NCI-H524 treated with DMSO at 0.1 percent for 48 hours (cell line): ENCODE results near the gene IRF2BPL.
"Not testable (repeated sequence)": the region's sequence is repeated elsewhere in the genome, so short reads cannot be mapped to it uniquely, and the experiment has no call there.

Experiments used
- DNase-seq: peaks from one replicate; lab custom pipeline; 2025; lab: John Stamatoyannopoulos, UW

The IRF2BPL gene

DNA sequence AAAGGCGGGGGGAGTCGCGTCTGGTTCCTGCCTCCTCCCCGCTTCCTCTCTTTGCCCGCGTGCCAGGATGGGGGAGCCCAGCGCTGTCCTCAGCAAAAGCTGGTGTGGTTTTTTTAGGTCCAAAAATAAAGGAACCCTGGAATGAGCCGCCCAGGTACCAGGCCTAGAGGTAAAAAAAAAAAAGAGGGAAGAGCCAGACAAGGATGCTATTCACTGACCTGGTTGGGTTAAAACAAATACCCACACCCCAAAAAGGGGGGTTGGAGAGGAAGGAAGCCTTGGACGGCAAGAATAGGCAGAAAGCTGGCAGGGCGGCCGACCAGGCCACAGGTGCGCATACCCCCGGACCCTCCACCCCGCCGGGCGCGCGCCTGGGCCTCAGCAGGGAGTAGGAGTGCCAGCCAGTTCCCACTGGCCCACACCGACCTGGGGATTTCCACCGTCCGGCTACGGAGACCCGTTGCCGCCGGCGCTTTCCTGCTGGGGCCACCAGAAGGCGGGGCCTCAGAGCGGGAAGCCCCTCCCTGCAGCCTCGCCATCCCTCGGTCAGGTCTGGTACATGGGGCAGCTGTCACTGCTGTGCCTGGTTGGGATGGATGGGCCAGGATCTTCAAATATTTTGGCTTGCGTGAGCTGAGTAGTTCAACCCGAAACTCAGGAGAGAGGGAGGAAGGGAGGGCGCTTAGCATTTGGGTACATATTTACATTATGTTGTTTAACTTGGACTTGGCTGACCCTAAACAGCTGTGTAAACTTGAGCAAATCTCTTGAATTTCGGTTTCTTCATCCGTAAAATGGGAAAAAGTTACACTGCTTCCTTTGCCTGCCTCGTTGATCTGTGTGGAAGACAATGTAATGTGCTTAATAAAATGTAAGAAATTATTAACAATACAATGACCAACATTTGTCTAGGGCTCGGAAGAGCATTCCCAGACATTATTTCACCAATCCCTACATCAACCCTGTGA is 5.4 kb upstream of the IRF2BPL start:
- DNase-seq: peak; percentile 75

DNA sequence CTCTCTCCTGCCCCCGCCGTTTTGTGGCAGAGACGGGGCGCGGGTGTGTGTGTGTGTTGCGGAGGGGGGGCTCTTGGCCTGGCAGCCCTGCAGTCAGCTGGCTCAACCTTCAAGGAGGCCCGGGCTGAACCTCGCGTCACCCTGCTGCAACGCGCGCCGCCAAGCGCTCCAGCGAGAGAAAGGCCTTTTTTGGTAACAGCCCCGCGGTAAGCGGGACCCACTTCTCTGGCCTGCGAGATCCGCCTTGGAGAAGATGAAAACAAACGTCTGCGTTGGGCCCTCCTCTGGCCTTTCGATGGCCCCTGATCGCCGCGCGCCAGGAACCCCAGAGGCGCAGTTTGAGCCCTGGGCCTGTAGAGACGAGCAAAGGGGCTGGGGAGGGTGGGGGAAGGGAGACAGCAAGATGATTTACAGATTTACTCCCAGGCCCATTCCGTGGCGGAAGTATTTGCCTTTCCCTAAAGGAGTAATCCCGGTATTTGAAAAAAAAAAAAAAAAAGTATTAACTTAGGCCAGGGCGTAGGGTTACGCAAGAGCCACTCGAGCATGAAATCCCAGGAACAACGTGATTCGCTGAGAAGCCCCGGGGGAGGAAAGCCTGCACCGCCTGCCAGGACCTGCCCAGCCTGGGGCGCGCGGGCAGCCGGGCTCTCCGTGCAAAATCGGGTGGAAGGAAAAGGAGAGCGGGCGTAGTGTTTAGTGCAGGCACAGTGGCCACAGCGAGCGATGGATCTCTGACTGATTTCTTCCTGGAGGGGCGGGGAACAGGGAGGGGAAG is 4.5 kb upstream of the IRF2BPL start:
- peak; percentile 97 for DNase-seq

DNA sequence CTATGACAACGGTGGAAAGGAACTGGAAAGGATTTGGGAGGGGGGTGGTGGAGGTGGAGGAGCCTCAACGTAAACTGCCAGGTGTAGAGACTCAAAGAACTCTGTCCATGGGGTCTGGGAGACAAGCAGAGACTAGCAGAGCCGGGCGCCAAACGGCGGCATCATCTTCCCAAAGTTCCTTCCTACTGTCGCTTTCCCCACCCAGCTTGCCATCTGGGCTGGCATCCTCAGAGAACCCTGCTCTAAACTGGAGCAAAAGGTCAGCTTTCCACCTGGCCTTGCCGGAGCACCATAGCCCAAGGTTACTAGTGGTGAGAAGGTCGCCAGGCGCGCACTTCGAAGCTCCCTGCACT is 4.0 kb upstream of the IRF2BPL start:
- DNase-seq: no peak

DNA sequence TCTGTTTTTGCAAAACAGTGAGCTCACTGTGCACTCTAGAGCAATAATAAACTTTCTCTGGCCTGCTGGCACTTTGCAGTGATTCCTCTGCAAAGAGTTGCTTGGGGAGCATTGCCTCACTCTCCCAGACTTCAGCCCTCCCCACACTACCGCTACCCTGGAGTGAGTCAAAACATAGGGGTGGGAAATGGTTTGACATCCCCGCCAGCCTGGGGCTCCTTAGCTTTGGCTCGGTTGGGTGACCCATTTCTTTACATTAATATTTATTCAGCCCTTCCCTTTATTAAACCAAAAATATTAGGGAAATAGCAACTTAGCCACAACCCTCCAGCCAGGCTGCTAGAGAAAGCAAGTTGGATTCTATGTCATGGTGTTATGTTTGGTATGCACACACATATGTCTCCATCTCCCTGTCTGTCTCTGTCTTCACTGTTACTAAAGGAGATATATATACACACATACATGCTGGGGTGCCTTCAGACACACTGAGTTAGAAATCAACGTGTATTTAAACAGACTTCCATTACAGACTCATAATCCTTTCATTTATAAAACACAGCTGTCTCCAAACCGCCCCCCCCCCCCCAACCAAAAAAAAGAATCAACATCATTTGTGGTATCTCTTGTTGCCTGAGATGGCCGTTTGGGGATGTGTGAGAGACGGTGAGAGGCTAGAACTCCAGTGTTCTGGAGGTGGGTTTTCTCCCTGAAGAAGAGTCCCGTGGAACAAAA is 3.4 kb upstream of the IRF2BPL start:
- DNase-seq: no peak

DNA sequence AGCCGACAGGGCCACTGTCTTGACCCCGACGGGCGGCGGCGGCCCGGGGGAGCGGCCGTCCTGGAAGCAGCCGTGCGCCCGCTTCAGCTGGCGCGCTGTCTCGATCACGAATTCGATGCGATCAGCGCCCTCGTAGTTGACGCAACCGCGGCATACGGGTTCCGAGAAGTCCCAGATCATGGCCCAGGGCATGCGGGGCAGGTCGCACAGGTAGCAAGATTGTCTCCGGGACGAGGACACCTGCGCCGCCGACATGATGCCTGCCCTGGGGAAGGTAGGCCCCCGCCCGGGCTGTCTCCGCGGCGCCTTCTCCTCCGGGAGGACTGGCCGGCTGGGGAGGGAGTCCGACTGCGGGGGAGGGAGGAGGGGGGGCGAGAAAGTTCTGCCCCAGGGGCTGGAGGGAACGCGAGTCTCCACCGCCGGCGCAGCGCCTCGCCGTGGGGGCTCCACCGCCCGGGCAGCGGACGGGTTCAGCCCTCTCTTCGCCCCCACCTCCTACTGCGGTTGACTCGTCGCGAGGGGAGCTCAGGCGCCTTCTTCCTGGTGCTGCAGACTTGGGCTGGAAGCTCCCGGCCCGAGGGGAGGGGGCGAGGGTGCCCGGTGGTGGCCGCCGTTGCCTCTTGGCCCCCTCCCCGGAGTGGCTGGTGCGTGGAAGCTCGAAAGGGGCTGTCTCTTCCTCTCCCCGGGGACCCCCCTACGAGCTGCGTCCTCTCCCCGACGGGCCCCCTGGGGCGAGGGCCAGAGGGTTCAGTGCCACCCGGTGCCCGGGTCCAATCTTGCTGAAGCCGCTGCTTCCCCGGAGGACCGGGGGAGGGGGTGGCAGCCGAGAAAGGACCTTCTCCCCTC is 747 bp downstream of the IRF2BPL start:
- DNase-seq: no peak

DNA sequence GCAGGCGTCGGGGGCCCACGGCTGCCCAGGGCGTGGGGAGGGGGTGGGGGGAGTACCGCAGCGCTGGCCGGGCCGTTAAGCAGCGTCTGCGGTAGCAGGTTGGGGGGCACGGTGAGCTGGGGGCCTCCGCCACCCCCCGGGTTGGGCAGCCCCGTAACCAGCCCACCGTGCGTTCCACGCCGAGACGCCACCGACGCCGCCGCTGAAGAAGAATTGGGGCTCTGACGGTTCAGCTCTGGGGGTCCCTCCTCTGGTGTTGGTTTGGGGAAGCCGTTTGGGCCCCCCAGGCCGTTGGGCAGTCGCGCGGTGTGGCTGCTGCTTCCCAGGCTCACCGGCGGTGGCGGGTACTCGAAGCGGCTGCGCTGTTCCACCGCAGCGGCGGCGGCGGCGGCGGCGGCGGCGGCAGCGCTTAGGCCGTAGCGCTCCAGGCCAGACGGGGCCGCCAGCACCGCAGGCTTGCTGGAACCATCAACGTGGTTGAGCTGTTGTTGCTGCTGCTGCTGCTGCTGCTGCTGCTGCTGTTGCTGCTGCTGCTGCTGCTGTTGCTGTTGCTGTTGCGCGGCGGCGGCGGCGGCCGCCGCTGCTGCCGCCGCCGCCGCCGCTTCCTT is 1.5 kb downstream of the IRF2BPL start:
- no peak for DNase-seq

DNA sequence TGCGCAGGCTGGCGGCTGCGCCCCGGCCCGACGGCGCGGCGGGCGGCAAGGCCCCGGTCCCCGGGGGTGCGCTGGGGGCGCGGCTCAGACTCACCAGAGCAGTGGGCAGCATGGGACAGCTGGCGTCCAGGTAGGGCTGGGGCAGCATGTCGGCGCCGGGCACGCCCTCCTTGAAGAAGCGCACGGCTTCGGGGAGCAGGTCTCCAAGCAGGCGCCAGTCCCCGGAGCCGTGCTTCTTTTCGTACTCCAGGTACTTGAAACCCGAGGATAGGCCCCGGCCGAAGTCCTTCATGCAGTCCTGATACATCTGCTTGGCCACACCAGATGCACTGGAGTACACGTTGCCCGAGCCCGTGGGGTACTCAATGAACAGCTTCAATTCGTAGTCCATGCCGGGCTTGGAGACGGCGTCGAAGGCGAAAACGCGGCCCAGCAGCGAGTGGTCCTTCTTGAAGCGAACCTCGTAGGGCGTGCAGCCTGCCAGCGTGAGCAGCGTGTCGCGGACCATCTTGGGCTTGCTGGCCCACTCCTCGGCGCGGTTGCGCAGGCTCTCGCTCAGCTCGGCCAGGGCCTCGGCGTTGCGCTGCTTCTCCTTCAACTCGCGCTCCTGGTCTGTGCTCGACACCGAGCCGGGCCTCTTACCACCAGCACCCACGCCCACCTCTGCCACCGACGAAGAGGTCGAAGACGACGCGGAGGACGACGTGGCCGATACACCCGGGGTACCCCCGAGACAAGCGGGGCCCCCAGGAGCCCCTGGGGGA is 2.2 kb downstream of the IRF2BPL start:
- DNase-seq: no peak

DNA sequence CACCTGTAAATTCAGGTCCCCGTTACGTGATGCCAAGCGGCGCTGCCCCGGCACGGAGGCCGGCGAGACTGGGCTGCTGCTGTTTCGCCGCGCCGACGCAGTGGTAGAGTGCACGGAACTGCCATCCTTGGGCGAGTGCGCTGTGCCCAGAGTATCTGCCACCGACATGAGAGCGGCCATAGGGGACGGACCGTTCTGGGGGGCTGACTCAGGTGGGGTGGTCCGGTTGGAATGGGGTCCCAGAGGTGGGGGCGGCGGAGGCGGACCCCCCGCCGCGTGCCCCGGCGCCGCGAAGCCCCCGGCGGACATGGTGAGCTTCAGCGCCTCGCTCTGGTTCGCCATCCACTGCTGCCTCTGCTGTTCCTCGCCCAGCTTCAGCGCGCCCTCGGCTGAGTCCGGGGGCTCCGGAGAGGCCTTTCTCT is 2.8 kb downstream of the IRF2BPL start:
- DNase-seq: no peak

DNA sequence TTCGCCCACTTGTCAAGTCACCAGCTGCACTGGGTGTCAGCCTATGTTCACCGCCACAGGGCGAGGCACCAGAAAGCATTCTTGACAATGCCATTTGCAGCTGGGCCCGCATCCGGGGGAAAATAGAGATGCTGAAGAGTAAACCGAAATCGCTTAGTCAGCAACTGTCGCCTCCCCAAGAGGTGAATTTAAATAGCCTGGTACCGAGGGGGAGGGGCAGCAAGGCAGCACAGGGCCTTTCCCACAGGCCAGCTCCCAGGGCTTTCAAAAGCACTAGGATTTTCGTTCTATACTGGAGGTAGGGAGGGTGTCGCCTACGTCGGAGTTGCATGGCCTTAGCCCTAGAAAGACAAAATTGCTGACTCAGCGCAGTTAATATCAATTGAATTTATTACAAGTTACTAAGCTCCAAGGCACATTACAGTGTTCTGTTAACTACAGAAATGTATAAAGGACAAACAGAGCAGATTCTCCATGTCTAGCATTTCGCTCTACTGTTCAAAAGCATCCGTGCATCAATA is 4.3 kb downstream of the IRF2BPL start:
- DNase-seq: no peak

DNA sequence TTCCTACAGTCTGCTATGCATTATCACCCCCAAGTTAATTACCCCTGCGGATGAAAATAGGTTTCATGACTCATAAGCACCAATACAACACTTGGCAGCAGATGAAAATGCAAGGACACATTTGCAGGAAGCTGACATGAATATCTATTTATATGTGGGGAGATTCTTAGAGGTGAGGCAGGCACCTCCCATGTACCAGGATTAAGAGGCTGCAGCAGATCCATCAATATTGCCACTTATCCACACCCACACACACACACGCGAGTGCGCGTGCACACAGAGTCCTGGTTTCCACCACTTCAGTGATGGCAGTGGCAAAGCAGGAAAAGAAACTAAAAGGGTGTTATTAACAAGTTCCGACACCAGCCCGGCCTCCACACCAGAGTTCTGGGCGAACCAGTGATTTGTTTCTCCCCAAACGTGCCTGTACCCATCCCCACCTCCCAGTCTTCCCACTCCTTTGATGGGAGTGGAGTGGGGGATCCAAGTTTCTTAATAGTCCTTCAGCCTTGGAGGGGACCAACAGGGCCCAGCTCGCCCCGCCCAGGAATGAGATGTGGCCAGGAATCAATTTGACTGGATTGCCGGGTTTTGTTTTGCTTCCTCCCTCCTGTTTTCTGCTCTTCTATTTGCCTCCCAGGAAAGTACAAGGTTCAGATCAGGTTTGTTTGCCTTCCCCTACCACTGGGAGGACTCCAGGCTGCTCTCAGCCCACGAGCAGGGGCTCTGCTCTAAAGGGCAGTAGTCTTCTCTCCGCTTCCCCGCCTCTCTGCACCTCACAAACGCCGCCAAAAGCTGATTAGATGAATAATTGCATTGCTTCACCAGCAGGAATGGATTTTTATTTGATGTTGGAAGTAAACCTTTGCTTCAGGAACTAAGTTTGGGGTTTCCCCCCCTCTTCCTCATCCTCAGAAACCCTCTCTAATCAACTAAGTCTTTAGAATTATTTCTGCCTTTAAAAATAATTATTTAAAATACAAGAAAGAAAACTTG is 5.2 kb downstream of the IRF2BPL start:
- DNase-seq: no peak

DNA sequence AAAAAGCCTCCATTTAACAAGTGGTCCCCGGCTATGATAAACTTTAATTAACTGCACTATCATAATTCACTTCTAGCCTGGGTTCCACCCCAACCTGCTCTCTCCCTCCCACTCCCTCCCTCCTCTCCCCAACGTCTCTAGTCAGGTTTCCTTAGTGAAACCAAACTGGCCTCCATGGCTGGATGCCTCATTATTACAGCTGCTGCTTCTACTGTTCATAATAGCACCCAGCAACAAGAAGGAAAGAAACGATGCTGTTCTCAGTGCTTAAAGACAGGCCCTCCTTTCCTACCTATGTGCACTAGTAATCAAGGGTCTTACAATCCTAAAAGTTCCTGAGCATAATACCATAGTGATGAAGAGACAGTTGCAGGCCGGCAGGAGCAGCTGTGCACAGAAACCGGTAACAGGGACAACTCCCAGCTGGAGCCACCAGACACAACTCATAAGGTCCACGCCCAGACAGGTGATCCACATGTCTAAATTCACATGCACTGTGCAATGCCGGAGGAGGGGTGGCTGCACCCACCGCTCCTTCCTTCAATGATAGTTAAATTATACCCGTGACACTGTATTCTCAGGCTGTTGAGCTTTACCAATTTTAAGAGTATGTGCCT is 6.2 kb downstream of the IRF2BPL start:
- DNase-seq: no peak

DNA sequence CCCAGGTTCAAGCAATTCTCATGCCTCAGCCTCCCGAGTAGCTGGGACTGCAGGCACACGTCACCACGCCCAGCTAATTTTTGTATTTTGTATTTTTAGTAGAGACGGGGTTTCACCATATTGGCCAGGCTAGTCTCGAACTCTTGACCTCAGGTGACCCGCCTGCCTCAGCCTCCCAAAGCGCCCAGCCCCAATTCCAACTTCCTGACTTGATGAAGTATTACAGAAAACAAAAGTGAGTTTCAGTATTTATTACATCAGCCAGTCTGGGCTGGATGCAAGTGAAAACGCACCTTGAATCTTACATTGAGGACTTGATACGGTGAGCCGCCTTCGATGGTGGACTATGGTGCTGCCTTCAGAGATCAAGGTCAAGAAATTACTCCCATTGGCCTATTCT is 7.1 kb downstream of the IRF2BPL start:
- not testable (repeated sequence) for DNase-seq

DNA sequence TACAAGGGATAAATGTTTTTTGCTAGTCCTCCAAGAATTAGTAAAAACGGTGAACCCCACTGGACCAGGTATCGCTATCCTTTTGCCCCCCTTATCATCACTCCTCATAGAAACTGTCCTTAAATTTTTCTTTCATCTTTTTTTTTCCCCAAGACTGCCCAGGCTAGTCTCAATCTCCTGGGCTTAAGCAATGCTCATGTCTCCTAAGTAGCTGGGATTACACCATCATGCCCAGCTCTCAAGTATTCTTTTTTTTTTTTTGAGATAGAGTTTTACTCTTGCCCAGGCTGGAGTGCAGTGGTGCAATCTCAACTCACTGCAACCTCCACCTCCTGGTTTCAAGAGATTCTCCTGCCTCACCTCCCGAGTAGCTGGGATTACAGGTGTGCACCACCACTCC is 9.7 kb downstream of the IRF2BPL start:
- no peak for DNase-seq

DNA sequence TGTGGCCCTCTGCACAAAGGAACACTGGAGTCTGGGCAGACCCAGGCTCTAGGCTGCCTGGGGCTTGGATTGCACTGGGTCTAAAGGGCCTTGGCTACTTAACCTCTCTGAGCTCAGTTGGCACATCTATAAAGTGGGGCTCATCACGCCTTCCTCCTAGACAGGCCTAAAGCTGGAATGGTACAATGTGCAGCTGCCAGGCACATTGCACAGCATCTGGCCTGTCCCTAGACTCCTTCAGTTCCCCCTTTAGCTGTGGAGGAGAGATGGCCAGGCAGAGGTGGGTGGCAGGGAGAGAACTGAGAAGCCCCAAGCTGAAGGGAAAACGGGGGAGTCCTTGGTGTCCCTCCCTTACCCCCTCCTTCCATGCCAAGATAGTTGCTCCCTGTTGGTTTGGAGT is 10.8 kb downstream of the IRF2BPL start:
- no peak for DNase-seq

DNA sequence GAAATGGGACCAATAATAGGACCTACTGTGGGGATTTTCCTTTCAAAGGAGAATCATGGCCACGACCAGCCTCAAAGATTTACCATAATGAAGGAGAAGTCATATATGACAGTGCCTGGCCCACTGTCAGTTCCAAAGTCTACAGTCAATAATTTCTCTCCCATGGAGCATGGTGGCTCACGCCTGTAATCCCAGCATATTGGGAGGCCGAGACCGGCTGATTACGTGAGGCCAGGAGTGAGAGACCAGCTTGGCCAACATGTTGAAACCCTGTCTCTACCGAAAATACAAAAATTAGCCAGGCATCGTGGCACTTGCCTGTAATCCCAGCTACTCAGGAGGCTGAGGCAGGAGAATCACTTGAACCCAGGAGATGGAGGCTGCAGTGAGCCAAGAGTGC is 13.8 kb downstream of the IRF2BPL start:
- DNase-seq: no peak

DNA sequence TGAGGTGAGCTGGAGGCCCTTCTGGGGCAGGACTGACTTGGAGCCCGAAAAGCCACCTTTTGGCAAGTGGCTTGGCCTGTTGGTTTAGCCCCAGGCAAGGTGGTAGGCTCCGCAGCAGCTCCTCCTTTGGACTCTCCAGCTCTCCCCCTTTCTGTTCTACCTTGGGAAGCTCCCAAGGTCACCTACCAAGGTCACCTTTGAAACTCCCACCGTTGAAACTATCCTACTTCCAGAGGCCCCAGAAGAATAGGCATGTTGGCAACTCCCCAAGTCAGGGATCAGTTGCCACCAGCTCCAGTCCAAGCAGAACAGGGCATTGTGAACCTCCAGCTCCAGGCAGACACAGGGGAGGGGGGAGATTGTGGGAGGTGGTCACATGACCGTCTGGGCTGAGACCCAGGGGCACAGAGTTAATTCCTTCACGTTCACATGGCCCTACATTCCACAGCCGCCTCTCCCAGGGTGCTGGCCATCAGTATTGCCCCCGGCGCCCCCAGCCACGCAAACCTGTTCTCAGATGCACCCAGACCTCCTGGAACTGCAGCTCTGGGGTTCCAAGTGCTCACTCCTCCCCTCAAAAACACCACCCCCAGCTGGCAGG is 14.4 kb downstream of the IRF2BPL start:
- DNase-seq: no peak

DNA sequence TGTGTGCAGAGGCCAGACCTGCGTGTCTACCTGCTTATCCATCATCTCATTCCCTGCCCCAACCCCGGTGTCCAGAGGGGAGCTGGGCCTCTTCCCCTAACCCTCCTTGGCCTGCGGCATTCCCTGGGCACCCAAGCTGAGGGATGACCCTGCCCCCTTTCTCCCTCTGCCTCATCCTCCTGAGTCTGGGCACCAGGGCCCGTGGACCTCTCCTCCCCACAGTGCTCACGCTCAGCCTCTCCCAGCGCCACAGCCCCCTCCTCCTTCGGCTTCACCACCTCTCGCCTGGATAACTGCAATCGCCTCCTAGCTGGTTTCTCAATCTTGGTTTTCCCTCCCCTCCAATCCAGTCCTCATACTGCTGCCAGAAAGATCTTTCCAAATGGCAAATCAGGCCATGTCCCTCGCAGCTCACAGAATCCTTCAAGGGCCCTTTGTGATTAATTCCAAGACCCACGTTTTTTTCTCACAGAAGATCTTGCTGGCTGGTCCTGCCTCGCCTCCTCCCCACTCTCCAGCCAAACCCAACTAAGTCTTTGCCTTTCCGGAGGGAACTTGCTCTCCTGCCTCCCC is 16.2 kb downstream of the IRF2BPL start:
- no peak for DNase-seq

DNA sequence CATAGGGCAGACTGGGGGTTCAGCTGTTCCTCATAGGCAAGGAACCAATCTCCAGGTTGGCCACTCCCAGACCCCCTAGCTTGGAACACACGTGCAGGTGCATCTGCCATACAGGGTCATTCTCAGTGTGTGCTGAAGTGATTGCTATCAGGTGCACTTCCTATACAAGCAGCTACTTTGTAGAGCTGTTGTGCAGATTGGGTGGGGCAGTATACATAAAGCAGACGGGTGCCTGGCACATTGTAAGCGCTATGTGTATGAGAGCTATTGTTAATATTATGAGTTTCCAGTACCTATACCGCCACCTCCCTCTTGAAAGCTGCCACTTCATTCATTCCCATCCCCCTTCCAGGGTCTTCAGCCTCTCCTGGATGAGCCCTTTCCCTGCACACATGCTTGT is 17.3 kb downstream of the IRF2BPL start:
- no peak for DNase-seq
